ENCODE data around the gene NAALADL2.
A peak's percentile ranks its signal among the peaks of the same experiment; 100 is the strongest.
"Not testable (repeated sequence)": the region's sequence is repeated elsewhere in the genome, so short reads cannot be mapped to it uniquely, and the experiment has no call there.

The NAALADL2 gene

GRCh38 chr3:175149675-175150074 is 290.5 kb downstream of the NAALADL2 start:
- DNase-seq: no peak

- DNase-seq: no peak
Measured at GRCh38 chr3:175150812-175151401, 291.8 kb downstream of the NAALADL2 start.

- no peak for DNase-seq
Measured at GRCh38 chr3:175153595-175153994, 294.5 kb downstream of the NAALADL2 start.

- no peak for DNase-seq
Measured at GRCh38 chr3:175155172-175155571, 296.0 kb downstream of the NAALADL2 start.

GRCh38 chr3:175159202-175159601 is 300.1 kb downstream of the NAALADL2 start:
- DNase-seq: no peak

- DNase-seq: peak; percentile 7
Measured at GRCh38 chr3:175161291-175161690, 302.2 kb downstream of the NAALADL2 start.

GRCh38 chr3:175163686-175164085 is 304.6 kb downstream of the NAALADL2 start:
- DNase-seq: no peak

GRCh38 chr3:175173117-175173516 is 314.0 kb downstream of the NAALADL2 start:
- DNase-seq: not testable (repeated sequence)

GRCh38 chr3:175176556-175176955 is 317.4 kb downstream of the NAALADL2 start:
- DNase-seq: no peak

- DNase-seq: no peak
Measured at GRCh38 chr3:175179055-175179454, 319.9 kb downstream of the NAALADL2 start.

GRCh38 chr3:175184392-175184791 is 325.3 kb downstream of the NAALADL2 start:
- DNase-seq: no peak

GRCh38 chr3:175185903-175186302 is 326.8 kb downstream of the NAALADL2 start:
- no peak for DNase-seq

GRCh38 chr3:175186511-175186910 is 327.4 kb downstream of the NAALADL2 start:
- no peak for DNase-seq

GRCh38 chr3:175187586-175187985 is 328.5 kb downstream of the NAALADL2 start:
- DNase-seq: peak; percentile 24

- no peak for DNase-seq
Measured at GRCh38 chr3:175192536-175192935, 333.4 kb downstream of the NAALADL2 start.

GRCh38 chr3:175193815-175194518 is 334.8 kb downstream of the NAALADL2 start:
- DNase-seq: peak; percentile 42

GRCh38 chr3:175198991-175199783 is 340.1 kb downstream of the NAALADL2 start:
- DNase-seq: no peak

GRCh38 chr3:175199961-175200360 is 340.8 kb downstream of the NAALADL2 start:
- DNase-seq: no peak

- DNase-seq: no peak
Measured at GRCh38 chr3:175200391-175201095, 341.4 kb downstream of the NAALADL2 start.

- DNase-seq: no peak
Measured at GRCh38 chr3:175207361-175207760, 348.2 kb downstream of the NAALADL2 start.

- no peak for DNase-seq
Measured at GRCh38 chr3:175208326-175208725, 349.2 kb downstream of the NAALADL2 start.

GRCh38 chr3:175211466-175211865 is 352.3 kb downstream of the NAALADL2 start:
- no peak for DNase-seq

- DNase-seq: peak; percentile 57
Measured at GRCh38 chr3:175212896-175213295, 353.8 kb downstream of the NAALADL2 start.

All from NCI-H226 (cell line).